Peyer's patch (tissue), 4 donors: ENCODE data around the gene EPN1. TPM values are rescaled to one million over a fixed set of nuclear protein-coding genes. Genes with fewer than 3 reads are reported as not detected.

ENCODE experiments used
- DNase-seq, 3 donors: peaks; one replicate each; pipeline ENCODE4 v3.0.0-alpha.2; 2017 to 2019
- H3K27ac ChIP-seq, 4 donors: fragments of 200-600 bp; sonication (generic); one replicate each; pipeline ENCODE4 v1.5.1; 2016 to 2019
- H3K27me3 ChIP-seq, 2 donors: fragments of 200-600 bp; sonication (generic); one replicate each; pipeline ENCODE4 v1.5.1; 2019
- H3K36me3 ChIP-seq, 3 donors: fragments of 200-600 bp; sonication (generic); one replicate each; pipeline ENCODE4 v1.5.1; 2016 to 2019
- H3K4me1 ChIP-seq, 4 donors: fragments of 200-600 bp; sonication (generic); one replicate each; pipeline ENCODE4 v1.5.1; 2016 to 2019
- H3K4me3 ChIP-seq, 4 donors: fragments of 200-600 bp; sonication (generic); 1 replicate in 3 of 4; 2 replicates in 1 of 4; pipeline ENCODE4 v1.5.1; 2016 to 2019; ENCODE audit warnings: mild to moderate bottlenecking in 1 of 4
- H3K9me3 ChIP-seq, 4 donors: fragments of 200-600 bp; sonication (generic); one replicate each; pipeline ENCODE4 v1.5.1; 2016 to 2019; ENCODE audit warnings: mild to moderate bottlenecking in 1 of 4
- POLR2A ChIP-seq, 2 donors: fragments of 450-650 bp; IDR thresholded peaks; one replicate each; pipeline ENCODE4 v1.5.1; 2017; ENCODE audit warnings: antibody characterized with exemption in 2 of 2, mild to moderate bottlenecking in 2 of 2, moderate library complexity in 2 of 2
- total RNA-seq, 4 donors: library from RNA; depleted of rRNA; stranded (reverse); fragments of >200 nt; gene quantifications; one replicate each; pipeline ENCODE4 v1.1.0, GENCODE V29; 2016
- TF ChIP-seq, protein P1 (sequence below), 6 experiments: fragments of 450-650 bp in 4 of 6; fragments of 200-600 bp in 2 of 6; sonication (generic) in 1 of 6; IDR thresholded peaks; one replicate each; pipeline ENCODE4 v1.5.1; 2017 to 2019; ENCODE audit warnings: antibody characterized with exemption in 6 of 6, mild to moderate bottlenecking in 3 of 6, moderate library complexity in 1 of 6

Gene EPN1
- total RNA-seq, 4 donors from 2014 or later, result 120 to 241 (median 163) TPM

DNA sequence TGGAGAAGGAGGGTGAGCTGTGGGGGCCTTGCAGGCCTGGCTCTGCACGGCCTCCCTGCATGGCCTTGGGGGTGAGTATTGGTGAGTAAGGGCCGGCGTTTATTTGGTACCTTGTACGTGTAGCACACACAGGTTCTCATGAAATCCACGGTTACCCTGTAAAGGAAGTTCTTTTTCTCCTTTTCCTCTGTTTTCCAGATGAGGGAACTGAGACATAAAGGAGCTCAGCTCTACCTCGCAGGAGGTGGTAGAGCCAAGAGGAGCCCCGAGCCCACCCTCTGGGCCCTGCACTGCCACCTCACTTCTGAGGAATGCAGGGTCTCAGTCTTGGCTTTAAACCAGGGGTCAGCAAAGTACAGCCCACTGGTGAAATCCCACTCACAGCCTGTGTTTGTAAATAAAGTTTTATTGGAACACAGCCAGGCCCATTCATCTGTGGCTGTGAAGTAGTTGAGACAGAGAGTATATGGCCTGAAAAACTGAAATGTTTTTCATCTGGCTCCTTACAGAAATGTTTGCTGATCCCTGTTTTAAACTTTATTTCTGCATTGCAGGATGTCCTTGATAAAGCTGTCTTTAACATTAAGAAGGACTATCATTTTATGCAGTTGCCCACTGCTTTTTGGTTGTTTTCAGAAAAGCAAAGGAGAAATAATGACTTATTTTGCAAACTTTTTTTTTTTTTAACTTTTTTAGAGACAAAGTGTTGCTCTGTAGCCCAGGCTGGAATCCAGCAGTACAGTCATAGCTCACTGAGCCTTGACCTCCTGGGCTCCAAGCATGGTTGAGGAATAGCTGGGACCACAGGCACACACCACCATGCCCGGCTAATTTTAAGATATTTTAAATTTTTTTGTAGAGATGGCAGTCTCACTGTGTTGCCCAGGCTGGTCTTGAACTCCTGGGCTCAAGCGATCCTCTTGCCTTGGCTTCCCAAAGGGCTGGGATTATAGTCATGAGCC lies 6.4 kb downstream of the EPN1 start:
- Histone ChIP-seq H3K4me1 (peaks cover 6 to 79% (median 25%) of the 10 kb centered on the region in 4 donors), H3K9me3 (no peaks in the 10 kb centered on the region), H3K36me3 (peaks cover 0 to 67% (median 0%) of the 10 kb centered on the region in 3 donors), H3K27ac (no peak overlapping the region), H3K4me3 (no peak overlapping the region), H3K27me3 (no peaks in the 10 kb centered on the region)
- no peak for DNase-seq
- TF ChIP-seq, protein P1, sequence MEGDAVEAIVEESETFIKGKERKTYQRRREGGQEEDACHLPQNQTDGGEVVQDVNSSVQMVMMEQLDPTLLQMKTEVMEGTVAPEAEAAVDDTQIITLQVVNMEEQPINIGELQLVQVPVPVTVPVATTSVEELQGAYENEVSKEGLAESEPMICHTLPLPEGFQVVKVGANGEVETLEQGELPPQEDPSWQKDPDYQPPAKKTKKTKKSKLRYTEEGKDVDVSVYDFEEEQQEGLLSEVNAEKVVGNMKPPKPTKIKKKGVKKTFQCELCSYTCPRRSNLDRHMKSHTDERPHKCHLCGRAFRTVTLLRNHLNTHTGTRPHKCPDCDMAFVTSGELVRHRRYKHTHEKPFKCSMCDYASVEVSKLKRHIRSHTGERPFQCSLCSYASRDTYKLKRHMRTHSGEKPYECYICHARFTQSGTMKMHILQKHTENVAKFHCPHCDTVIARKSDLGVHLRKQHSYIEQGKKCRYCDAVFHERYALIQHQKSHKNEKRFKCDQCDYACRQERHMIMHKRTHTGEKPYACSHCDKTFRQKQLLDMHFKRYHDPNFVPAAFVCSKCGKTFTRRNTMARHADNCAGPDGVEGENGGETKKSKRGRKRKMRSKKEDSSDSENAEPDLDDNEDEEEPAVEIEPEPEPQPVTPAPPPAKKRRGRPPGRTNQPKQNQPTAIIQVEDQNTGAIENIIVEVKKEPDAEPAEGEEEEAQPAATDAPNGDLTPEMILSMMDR (IDR thresholded peaks at IDR 0.05), result no peak
- no peak for TF ChIP-seq POLR2A (IDR thresholded peaks at IDR 0.05)

DNA sequence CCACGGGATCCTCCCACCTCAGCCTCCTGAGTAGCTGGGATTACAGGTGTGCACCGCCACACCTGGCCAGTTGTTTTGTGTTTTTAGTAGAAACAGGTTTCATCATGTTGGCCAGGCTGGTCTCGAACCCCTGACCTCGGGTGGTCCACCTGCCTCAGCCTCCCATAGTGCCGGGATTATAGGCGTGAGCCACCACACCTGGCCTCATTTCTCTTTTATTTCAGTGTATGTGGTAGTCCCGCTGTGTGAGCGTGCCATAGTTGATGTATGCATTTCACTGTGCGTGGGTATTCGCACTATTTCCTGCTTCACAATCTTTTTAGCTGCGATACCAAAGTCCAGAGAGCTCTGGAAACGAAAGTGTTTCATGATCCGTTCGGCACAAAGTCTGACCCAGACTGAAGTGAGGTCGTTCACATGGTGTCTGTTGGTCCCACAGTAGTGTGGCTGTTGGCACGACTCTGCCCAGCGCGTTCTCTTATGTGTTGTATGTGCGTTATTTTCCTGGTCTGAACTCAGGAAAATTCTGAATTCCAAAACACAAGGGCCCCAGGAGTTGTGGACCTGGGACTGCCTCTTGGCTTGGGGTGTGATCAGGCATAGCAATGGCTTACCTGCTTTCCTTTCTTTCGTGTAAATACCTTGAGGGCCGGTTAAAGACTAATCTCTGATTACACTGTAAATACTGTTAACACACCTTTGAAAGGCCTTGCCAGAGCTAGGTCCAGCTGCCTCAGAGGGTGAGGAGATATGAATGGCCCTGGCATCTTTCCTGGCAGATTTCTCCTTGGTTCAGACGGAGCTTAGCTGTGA lies 8.6 kb downstream of the EPN1 start:
- peak in 2 of 3 donors; percentile 80 to 82 for DNase-seq
- no peaks in the 10 kb centered on the region for H3K9me3 ChIP-seq
- H3K4me3 ChIP-seq, result peak overlapping the region in 2 of 4 donors; percentile 22 to 44
- peak; percentile 19 to 42 for TF ChIP-seq POLR2A (IDR thresholded peaks at IDR 0.05)
- TF ChIP-seq, protein P1 (IDR thresholded peaks at IDR 0.05), result no peak
- H3K36me3 ChIP-seq, result peaks cover 0 to 72% (median 0%) of the 10 kb centered on the region in 3 donors
- no peaks in the 10 kb centered on the region for H3K27me3 ChIP-seq
- H3K27ac ChIP-seq, result peak overlapping the region in 3 of 4 donors; percentile 65 to 97 (median 90)
- peaks cover 6 to 76% (median 20%) of the 10 kb centered on the region in 4 donors for H3K4me1 ChIP-seq

DNA sequence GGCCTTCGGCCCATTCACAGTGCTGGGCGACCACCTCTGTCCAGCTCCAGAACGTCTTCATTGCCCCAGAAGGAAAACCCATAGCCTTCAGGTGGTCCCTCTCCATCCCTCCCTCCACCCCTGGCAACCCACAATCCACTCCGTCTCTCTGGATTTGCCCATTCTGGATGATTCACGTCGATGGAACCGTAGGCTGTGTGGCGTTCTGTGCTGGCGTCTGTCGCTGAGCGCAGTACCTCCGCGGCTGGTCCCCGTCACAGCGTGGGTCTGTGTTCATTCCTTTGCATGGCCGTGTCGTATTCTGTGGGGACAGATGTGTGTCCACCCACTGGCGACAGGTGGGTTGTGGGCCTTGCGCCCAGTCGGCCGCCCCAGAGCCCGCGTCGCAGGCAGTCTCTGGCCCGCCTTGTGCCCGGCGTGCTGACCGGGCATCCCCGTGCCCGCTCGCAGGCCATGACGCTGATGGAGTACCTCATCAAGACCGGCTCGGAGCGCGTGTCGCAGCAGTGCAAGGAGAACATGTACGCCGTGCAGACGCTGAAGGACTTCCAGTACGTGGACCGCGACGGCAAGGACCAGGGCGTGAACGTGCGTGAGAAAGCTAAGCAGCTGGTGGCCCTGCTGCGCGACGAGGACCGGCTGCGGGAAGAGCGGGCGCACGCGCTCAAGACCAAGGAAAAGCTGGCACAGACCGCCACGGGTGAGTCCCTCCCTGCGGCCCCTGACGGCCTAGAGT lies 10.1 kb downstream of the EPN1 start:
- Histone ChIP-seq H3K27me3 (no peaks in the 10 kb centered on the region), H3K9me3 (no peaks in the 10 kb centered on the region), H3K4me1 (peaks cover 0 to 72% (median 15%) of the 10 kb centered on the region in 4 donors), H3K4me3 (peak overlapping the region in 1 of 4 donors; percentile 22), H3K27ac (peak overlapping the region in 3 of 4 donors; percentile 65 to 97 (median 90)), H3K36me3 (peaks cover 0 to 70% (median 0%) of the 10 kb centered on the region in 3 donors)
- no peak for DNase-seq
- TF ChIP-seq, protein P1 (IDR thresholded peaks at IDR 0.05), result no peak
- no peak for TF ChIP-seq POLR2A (IDR thresholded peaks at IDR 0.05)

DNA sequence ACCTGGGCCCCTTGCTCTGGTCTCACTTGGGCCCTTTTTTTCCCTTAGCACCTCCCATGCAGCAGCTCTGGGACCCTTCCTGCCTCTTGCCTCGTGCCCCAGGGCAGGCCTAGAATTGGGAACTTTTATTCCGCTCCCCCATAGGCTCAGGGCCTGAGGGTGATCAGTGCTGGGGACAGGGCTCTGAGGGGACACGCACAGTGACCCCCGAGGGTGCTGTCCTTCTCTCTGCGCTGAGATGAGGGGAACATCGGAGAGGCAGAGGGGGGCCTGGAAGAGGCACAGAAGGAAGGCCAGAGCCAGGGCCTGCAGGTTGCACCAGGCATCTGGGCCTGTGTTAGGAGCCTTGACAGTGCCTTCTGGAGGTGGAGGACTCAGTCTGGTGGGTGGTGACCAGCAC lies 10.8 kb downstream of the EPN1 start:
- peak overlapping the region in 2 of 4 donors; percentile 90 to 97 for H3K27ac ChIP-seq
- no peak for DNase-seq
- H3K4me3 ChIP-seq, result no peak overlapping the region
- no peaks in the 10 kb centered on the region for H3K27me3 ChIP-seq
- TF ChIP-seq, protein P1 (IDR thresholded peaks at IDR 0.05), result no peak
- no peak for TF ChIP-seq POLR2A (IDR thresholded peaks at IDR 0.05)
- H3K9me3 ChIP-seq, result no peaks in the 10 kb centered on the region
- peaks cover 0 to 71% (median 3%) of the 10 kb centered on the region in 3 donors for H3K36me3 ChIP-seq
- peaks cover 0 to 67% (median 12%) of the 10 kb centered on the region in 4 donors for H3K4me1 ChIP-seq
